HCT116 (cell line): Measurements from ENCODE around the gene CCDC106. TPM values are rescaled to one million over a fixed set of nuclear protein-coding genes. Genes with fewer than 3 reads are reported as not detected.

Source experiments
- ATAC-seq: fragments of 200-7000 bp; cut with Tn5 transposase; 2 replicates; pipeline ENCODE4 v1.9.1; 2020; ENCODE audit warnings: mild to moderate bottlenecking, moderate library complexity
- BruUV-seq: library from RNA; stranded (reverse); fragments of 400-500 nt; replicated peaks from 2 replicates; lab custom pipeline; 2021; lab: Mats Ljungman, UMichigan
- CTCF ChIA-PET: fragments of 300-600 bp; sonication (Branson Sonifier 250); formaldehyde crosslinking; loops from one replicate; lab custom pipeline; 2021; ENCODE audit warnings: antibody characterized with exemption; lab: Charles Lee
- POLR2A ChIA-PET: fragments of 300-600, 350-600 bp; sonication (Branson Sonifier 250); formaldehyde crosslinking; loops from one replicate; lab custom pipeline; 2021; ENCODE audit warnings: antibody characterized with exemption; lab: Charles Lee
- RAD21 ChIA-PET, 2 experiments: fragments of 300-600 bp; sonication (Branson Sonifier 250); formaldehyde crosslinking; loops; one replicate each; lab custom pipeline; 2023; ENCODE audit warnings: low total read pairs in 2 of 2; ENCODE audit not compliant: uncharacterized antibody in 2 of 2, unreplicated experiment in 2 of 2, low non-redundant PET in 1 of 2; lab: Charles Lee
- DNase-seq: peaks from one replicate; pipeline ENCODE4 v3.0.0-alpha.2; 2010; ENCODE audit warnings: low read depth, low spot score
- H2AFZ ChIP-seq: fragments of 200-600 bp; shearing (Covaris generic), sonication (generic); 2 replicates; pipeline ENCODE4 v1.6.1; 2017; ENCODE audit warnings: low read depth, mixed run types, mixed read lengths, antibody characterized with exemption, low read length; ENCODE audit not compliant: poor library complexity, severe bottlenecking
- H3K27ac ChIP-seq: 2 replicates; pipeline ENCODE4 v1.5.1; 2012; ENCODE audit warnings: low read depth, low read length
- H3K27me3 ChIP-seq: fragments of 200-600 bp; sonication (generic); 2 replicates; pipeline ENCODE4 v1.6.1; 2016; ENCODE audit warnings: mixed run types, low read length, mixed read lengths; ENCODE audit not compliant: insufficient read depth
- H3K36me3 ChIP-seq, 2 experiments: fragments of 200-500 bp in 1 of 2; fragments of 200-600 bp in 1 of 2; sonication (Bioruptor generic) in 1 of 2; sonication (generic) in 1 of 2; 2 replicates each; pipeline versions ENCODE4 v1.5.1 to v1.6.1; 2014 to 2016; ENCODE audit warnings: low read length in 2 of 2, inconsistent platforms in 1 of 2, mixed read lengths in 1 of 2, mixed run types in 1 of 2; ENCODE audit not compliant: insufficient read depth in 2 of 2, control insufficient read depth in 1 of 2
- H3K4me1 ChIP-seq, 2 experiments: fragments of 200-600 bp in 1 of 2; sonication (generic) in 1 of 2; 2 replicates each; pipeline versions ENCODE4 v1.5.1 to v1.6.1; 2012 to 2017; ENCODE audit warnings: low read length in 2 of 2, inconsistent platforms in 1 of 2, mild to moderate bottlenecking in 1 of 2, mixed read lengths in 1 of 2, mixed run types in 1 of 2, moderate library complexity in 1 of 2; ENCODE audit not compliant: insufficient read depth in 2 of 2, control insufficient read depth in 1 of 2
- H3K4me2 ChIP-seq: fragments of 200-600 bp; sonication (generic); 2 replicates; pipeline ENCODE4 v1.6.1; 2017; ENCODE audit warnings: mixed run types, low read length, mixed read lengths
- H3K4me3 ChIP-seq, 2 experiments: fragments of 200-600 bp in 1 of 2; sonication (generic) in 1 of 2; replicated peaks in 1 of 2; 2 replicates each; pipeline ENCODE4 v1.5.1; 2011 to 2016; ENCODE audit warnings: low read length in 2 of 2, control low read depth in 1 of 2, low read depth in 1 of 2, mild to moderate bottlenecking in 1 of 2, mixed read lengths in 1 of 2, mixed run types in 1 of 2
- H3K79me2 ChIP-seq: fragments of 200-600 bp; sonication (generic); 2 replicates; pipeline ENCODE4 v1.6.1; 2017; ENCODE audit warnings: mild to moderate bottlenecking, mixed run types, low read length, moderate library complexity, mixed read lengths; ENCODE audit not compliant: insufficient read depth
- H3K9ac ChIP-seq: fragments of 200-600 bp; sonication (generic); 2 replicates; pipeline ENCODE4 v1.6.1; 2016; ENCODE audit warnings: low read length, mixed read lengths
- H3K9me2 ChIP-seq: fragments of 200-600 bp; sonication (generic), shearing (Covaris generic); 2 replicates; pipeline ENCODE4 v1.6.1; 2017; ENCODE audit warnings: mixed run types, mild to moderate bottlenecking, moderate library complexity; ENCODE audit not compliant: insufficient read depth
- H3K9me3 ChIP-seq, 2 experiments: fragments of 200-500 bp in 1 of 2; fragments of 200-600 bp in 1 of 2; sonication (Bioruptor generic) in 1 of 2; sonication (generic) in 1 of 2; 2 replicates each; pipeline ENCODE4 v1.6.1; 2014 to 2017; ENCODE audit warnings: low read length in 2 of 2, mixed read lengths in 2 of 2, inconsistent platforms in 1 of 2, low read depth in 1 of 2, mild to moderate bottlenecking in 1 of 2, mixed run types in 1 of 2, moderate library complexity in 1 of 2; ENCODE audit not compliant: control insufficient read depth in 1 of 2, insufficient read depth in 1 of 2
- H4K20me1 ChIP-seq: fragments of 200-600 bp; sonication (generic), shearing (Covaris generic); 2 replicates; pipeline ENCODE4 v1.6.1; 2017; ENCODE audit warnings: mixed run types, mild to moderate bottlenecking, moderate library complexity; ENCODE audit not compliant: insufficient read depth
- ATF3 ChIP-seq: IDR thresholded peaks from 2 replicates; pipeline ENCODE4 v1.6.1; 2012
- JUND ChIP-seq: IDR thresholded peaks from 2 replicates; pipeline ENCODE4 v1.6.1; 2012
- REST ChIP-seq: IDR thresholded peaks from 2 replicates; pipeline ENCODE4 v1.6.1; 2012; ENCODE audit warnings: low read depth
- TCF7L2 ChIP-seq: IDR thresholded peaks from 2 replicates; pipeline ENCODE4 v1.7.0; 2011; ENCODE audit warnings: borderline replicate concordance, inconsistent platforms; ENCODE audit not compliant: insufficient read depth, insufficient read length; ENCODE audit errors: extremely low read depth
- ZFX ChIP-seq: fragments of 450-650 bp; IDR thresholded peaks from 2 replicates; pipeline ENCODE4 v1.6.1; 2017
- intact Hi-C: fragments of 100-400 bp; cut with micrococcal nuclease; formaldehyde crosslinking; loops from 2 replicates; pipeline ENCODE4 v1.10.0; 2022
- total RNA-seq: library from RNA; stranded (reverse); gene quantifications from one replicate; pipeline ENCODE4 v1.2.1, GENCODE V29; 2021; ENCODE audit not compliant: unreplicated experiment

Gene CCDC106
- total RNA-seq, 1 experiment from 2014 or later, result 1.0 TPM

DNA sequence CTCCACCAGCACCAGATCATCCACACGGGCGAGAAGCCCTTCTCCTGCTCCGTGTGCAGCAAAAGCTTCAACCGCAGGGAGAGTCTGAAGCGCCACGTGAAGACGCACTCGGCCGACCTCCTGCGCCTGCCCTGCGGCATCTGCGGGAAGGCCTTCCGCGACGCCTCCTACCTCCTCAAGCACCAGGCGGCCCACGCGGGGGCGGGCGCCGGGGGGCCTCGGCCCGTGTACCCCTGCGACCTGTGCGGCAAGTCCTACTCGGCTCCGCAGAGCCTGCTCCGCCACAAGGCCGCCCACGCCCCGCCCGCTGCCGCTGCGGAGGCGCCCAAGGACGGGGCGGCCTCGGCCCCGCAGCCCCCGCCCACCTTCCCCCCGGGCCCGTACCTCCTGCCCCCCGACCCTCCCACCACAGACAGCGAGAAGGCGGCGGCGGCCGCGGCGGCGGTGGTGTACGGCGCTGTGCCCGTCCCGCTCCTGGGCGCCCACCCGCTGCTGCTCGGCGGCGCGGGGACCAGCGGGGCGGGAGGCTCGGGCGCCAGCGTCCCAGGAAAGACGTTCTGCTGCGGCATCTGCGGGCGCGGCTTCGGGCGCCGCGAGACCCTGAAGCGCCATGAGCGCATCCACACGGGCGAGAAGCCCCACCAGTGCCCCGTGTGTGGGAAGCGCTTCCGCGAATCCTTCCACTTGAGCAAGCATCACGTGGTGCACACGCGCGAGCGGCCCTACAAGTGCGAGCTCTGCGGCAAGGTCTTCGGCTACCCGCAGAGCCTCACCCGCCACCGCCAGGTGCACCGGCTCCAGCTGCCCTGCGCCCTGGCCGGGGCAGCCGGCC, 33.1 kb upstream of the CCDC106 start:
- Histone ChIP-seq H2AFZ (no peak overlapping the region), H3K36me3 (peaks cover under 1 to 8% of the 10 kb centered on the region in 2 experiments; a peak in 3 of 4 replicates), H3K79me2 (peaks cover 11% of the 10 kb centered on the region; the same call in 1 of the 2 replicates), H3K4me3 (no peak overlapping the region), H3K9me2 (no peaks in the 10 kb centered on the region), H3K4me1 (no peaks in the 10 kb centered on the region), H3K4me2 (no peak overlapping the region), H4K20me1 (no peaks in the 10 kb centered on the region), H3K27me3 (no peaks in the 10 kb centered on the region), H3K27ac (no peak overlapping the region), H3K9me3 (no peaks in the 10 kb centered on the region), H3K9ac (no peak overlapping the region)
- DNase-seq (no peak), ATAC-seq (no peak)
- no TSS peak for BruUV-seq
- intact Hi-C loops, result no loop called here
- RAD21 ChIA-PET, result no interaction called here
- POLR2A ChIA-PET, result no interaction called here
- CTCF ChIA-PET, result no interaction called here
- no peak for TF ChIP-seq ATF3
- TF ChIP-seq JUND, result no peak
- TF ChIP-seq REST, result no peak
- TF ChIP-seq TCF7L2, result no peak
- no peak for TF ChIP-seq ZFX
